Measurements from ENCODE around the gene ICAM2.

- TF ChIP-seq TARDBP (IDR thresholded peaks at IDR 0.05) (no peak), ZNF384 (IDR thresholded peaks at IDR 0.05) (no peak), FOXM1 (IDR thresholded peaks at IDR 0.05; ENCODE audit: borderline replicate concordance) (no peak), PKNOX1 (IDR thresholded peaks at IDR 0.05) (no peak), ELF4 (IDR thresholded peaks at IDR 0.05) (no peak), CTBP1 (IDR thresholded peaks at IDR 0.05; ENCODE audit: borderline replicate concordance) (no peak), BHLHE40 (IDR thresholded peaks at IDR 0.05; ENCODE audit: borderline replicate concordance) (no peak), L3MBTL2 (conservative IDR thresholded peaks at IDR 0.05) (no peak), SUZ12 (IDR thresholded peaks at IDR 0.05) (no peak)
These were observed 30.7 kb upstream of the ICAM2 start for GRCh38 chr17:64051153-64051552.

Data from HEK293T (cell line).